Measurements from ENCODE around the gene KCTD12.
A peak's percentile ranks its signal among the peaks of the same experiment; 100 is the strongest.
"Not testable (repeated sequence)": the region's sequence is repeated elsewhere in the genome, so short reads cannot be mapped to it uniquely, and the experiment has no call there.

KCTD12 gene

GRCh38 chr13:76886292-76887075 is at the start of gene KCTD12:
Gene KCTD12, minus strand, starts transcription at chr13:76886405. Its CDS starts 257 bp downstream, at chr13:76886148.
- peak; percentile 52 for DNase-seq (ENCODE audit: low spot score)

DNA sequence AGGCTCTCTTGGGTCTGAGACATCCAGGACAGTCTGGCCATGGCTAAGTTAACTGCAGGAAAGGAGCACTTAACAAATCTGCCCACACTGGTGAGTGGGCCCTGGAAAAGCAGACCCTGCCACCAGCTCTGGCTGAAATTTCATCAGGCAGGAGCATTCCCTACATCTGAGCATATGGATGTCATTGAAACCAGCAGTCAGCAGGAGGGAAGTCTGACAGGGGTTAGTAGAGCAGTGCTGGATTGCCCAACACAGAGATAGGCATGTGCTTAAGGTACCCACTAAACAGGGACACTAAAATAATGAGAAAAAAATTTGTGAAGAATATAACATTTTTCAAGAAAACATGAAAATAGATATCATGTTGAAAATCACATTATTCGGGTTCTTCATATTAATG is 48.5 kb upstream of the KCTD12 start:
- DNase-seq (ENCODE audit: low spot score) = no peak

DNA sequence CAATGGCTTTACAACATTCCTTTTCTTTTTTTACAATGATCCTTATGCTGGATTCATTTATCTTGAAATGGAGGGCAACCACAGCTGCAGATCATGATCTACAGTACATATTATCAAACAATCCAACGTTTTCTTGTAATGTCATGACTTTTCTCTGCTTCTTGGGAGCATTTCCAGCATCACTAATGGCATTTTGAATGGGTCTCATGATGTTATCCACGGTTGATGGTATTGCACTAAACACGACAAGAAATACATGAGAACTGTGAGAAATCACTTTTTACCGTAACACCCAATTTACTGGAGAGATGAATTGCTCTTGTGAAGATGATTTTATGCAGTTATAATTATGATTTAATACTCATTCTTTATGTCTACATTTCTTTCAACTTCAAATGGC is 45.9 kb upstream of the KCTD12 start:
- DNase-seq (ENCODE audit: low spot score) = no peak

GRCh38 chr13:76929851-76930374 is 43.7 kb upstream of the KCTD12 start:
- DNase-seq (ENCODE audit: low spot score) = no peak

DNA sequence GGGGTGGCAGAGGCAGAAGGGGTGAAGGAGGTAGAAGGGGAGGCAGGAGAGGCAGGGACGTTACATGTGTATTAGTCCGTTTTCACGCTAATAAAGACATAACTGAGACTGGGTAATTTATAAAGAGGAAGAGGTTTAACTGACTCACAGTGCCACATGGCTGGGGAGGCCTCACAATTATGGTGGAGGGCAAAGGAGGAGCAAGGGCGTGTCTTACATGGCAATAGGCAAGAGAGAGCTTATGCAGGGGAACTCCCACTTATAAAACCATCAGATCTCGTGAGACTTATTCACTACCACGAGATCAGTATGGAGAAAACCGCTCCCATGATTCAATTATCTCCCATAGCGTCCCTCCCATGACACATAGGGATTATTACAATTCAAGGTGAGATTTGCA is 43.1 kb upstream of the KCTD12 start:
- DNase-seq (ENCODE audit: low spot score) = no peak

- no peak for DNase-seq (ENCODE audit: low spot score)
Observed at GRCh38 chr13:76928456-76928855, 42.3 kb upstream of the KCTD12 start.

- no peak for DNase-seq (ENCODE audit: low spot score)
Observed at GRCh38 chr13:76927955-76928354, 41.8 kb upstream of the KCTD12 start.

GRCh38 chr13:76925115-76925514 is 38.9 kb upstream of the KCTD12 start:
- DNase-seq (ENCODE audit: low spot score) = no peak

DNA sequence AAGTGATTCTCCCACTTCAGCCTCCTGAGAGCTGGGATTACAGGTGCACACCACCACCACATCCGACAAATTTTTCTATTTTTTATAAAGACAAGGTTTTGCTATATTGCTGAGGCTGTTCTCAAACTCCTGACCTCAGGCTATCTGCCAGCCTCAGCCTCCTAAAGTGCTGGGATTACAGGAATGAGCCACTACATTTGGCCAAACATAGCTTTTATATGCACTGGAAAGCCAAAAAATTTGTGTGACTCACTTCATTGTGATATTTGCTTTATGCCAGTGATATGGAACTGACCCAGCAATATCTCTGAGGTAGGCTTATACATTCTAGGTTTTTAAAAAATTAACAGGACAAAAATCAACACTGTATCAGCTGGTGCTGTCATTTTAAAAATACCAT is 35.3 kb upstream of the KCTD12 start:
- no peak for DNase-seq (ENCODE audit: low spot score)

DNA sequence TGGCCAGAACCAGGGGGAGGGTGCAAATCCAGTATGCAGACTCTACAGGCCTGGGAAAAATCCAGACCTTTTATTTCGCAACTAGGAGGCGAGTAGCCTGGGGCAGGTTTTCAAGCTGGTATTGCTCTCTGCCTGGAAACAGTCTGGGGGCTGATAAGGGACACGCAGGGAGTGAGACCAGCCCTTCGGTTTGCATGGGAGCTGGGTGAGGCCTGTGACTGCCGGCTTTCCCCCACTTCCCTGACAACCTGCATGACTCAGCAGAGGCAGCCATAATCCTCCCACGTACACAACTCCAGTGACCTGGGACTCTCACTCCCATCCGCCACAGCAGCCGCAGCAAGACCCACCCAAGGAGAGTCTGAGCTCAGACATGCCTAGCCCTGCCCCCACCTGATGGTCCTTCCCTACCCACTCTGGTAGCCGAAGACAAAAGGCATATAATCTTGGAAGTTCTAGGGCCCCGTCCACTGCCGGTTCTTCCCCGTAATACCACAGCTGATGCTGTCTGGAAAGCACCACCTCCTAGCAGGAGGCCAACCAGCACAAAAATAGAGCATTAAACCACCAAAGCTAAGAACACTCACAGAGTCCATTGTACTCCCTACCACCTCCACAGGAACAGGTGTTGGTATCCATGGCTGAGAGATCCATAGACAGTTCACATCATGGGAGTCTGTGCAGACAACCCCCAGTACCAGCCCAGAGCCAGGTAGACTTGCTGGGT is 31.7 kb upstream of the KCTD12 start:
- DNase-seq (ENCODE audit: low spot score) = not testable (repeated sequence)

GRCh38 chr13:76917095-76917494 is 30.9 kb upstream of the KCTD12 start:
- no peak for DNase-seq (ENCODE audit: low spot score)

DNA sequence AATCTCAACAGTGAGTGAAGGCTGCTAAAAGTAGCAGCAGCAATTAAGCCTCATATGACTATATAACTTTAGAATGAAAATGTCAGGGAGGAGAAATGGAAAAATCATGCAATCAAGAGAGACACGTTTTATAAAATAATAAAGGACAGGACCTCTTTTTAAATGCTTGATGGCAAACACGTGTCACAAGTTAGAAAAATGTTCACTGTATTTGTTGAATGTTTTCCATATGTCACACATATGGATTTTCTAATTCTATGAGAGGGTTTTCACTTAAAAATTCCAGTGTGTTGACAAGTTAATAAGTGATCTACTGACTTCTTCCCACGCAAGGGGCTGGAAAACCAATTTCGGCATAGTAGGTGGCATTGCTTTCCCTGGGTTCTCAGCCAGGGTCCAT is 27.7 kb upstream of the KCTD12 start:
- no peak for DNase-seq (ENCODE audit: low spot score)

DNA sequence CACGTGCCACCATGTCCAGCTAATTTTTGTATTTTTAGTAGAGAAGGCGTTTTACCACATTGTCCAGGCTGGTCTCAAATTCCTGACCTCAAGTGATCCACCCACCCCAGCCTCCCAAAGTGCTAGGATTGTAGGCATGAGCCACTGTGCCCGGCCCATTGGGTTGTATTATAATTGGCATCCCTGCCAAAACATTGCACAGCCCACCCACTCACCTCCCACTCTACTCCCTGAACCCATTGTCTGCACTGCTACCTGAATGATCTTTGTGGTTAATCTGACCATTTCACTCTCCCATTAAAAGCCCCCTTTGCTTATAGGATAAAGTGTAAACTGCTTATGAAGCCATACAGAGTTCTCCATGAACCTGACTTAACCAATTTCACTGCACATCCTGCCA is 26.3 kb upstream of the KCTD12 start:
- no peak for DNase-seq (ENCODE audit: low spot score)

GRCh38 chr13:76904507-76904906 is 18.3 kb upstream of the KCTD12 start:
- no peak for DNase-seq (ENCODE audit: low spot score)

DNA sequence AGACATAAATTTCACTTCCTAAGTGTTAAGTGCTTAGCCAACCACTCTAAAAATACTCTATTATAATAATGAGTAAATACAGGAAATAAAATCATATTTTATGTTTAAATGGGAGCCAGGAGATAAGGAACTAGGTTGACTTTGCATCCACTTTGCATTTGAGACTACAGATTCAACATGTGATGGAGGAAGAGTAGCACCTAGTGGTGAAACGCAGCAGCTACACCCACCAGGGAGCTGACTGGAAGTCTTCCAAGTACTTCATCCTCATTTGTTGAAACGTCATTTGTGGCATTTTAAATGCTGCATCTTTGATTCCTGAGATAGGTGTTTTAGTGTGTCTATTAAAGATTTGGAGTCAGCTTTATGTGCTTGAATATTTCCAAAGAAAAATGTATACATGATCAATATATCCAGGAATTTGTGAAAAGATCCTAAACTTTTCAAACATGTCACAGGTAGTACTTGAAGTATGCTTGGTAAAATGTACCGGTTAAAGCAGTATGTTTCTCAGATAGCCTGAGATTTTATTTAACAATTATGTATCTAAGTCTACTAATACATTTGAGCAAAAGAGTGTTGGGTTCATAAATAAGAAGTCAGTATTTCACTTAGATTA is 17.4 kb upstream of the KCTD12 start:
- DNase-seq (ENCODE audit: low spot score) = peak; percentile 33

DNA sequence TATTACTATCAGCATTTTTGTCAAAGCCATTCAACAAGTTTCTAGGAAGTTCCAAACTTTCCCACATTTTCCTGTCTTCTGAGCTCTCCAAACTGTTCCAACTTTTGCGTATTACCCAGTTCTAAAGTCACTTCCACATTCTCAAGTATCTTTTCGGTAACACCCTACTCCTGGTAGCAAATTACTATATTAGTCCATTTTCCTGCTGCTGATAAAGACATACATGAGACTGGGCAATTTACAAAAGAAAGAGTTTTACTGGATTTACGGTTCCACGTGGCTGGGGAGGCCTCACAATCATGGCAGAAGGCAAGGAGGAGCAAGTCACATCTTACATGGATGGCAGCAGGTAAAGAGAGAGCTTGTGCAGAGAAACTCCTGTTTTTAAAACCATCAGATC is 12.9 kb upstream of the KCTD12 start:
- DNase-seq (ENCODE audit: low spot score) = not testable (repeated sequence)

GRCh38 chr13:76897171-76897570 is 11.0 kb upstream of the KCTD12 start:
- DNase-seq (ENCODE audit: low spot score) = not testable (repeated sequence)

GRCh38 chr13:76894401-76895110 is 8.4 kb upstream of the KCTD12 start:
- DNase-seq (ENCODE audit: low spot score) = no peak

- no peak for DNase-seq (ENCODE audit: low spot score)
Observed at GRCh38 chr13:76892488-76892887, 6.3 kb upstream of the KCTD12 start.

DNA sequence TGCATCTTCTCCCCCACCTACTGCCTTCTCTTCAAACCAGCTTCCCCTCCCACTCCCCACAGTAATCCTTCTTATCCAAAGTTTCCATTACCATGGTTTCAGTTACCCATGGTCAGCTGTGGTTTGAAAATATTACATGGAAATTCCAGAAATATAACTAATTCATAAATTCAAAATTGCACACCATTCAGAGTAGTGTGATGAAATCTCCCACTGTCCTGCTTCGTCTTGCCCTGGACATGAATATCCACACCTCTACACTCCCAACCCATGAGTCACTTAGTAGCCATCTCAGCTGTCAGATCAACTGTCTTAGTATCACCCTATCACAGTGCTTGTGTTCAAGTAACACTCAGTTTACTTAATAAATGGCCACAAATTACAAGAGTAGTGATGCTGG is 3.8 kb upstream of the KCTD12 start:
- no peak for DNase-seq (ENCODE audit: low spot score)

DNA sequence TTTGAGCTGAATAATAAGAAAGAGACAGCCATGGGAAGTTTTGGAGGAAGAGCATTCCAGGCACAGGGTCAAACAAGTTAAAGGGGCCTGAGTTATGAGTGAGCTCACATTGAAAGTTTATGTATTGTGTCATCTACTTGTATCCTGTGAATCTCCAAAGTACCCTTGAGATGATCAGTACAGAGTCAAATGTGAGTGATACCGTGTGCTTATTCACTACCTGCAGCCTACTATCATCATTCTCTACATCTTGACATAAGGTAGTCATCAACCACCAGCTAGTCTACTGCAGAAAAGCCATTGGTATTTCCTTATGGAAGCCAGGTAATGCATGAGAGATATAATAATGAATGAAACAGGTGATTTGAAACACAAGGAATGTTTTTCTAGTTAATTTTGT is 3.0 kb upstream of the KCTD12 start:
- no peak for DNase-seq (ENCODE audit: low spot score)

DNA sequence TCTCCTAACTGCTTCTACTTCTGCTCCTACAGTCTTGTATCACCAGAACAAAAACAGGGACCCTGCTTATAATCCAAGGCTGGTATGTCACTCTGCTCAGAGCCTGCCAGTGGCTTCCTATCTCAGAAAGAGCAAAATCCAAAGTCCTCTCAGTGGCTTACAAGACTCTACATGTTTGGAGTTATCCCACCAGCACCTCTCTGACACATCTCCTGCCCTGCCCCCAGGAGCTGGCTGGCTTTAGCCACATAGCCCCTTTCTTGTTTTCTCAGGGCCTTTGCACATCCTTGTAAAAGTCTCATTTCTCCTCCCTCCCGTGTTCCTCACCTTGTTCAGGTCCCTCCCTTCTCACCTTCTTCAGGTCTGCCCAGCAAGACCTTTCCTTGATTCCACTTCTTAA is 2.2 kb upstream of the KCTD12 start:
- no peak for DNase-seq (ENCODE audit: low spot score)
